Progenitor cell of endocrine pancreas (in vitro differentiated cells): ENCODE data around the gene SUPT3H. TPM values are rescaled to one million over a fixed set of nuclear protein-coding genes. Genes with fewer than 3 reads are reported as not detected.

Source experiments
- DNase-seq: peaks from one replicate; pipeline ENCODE4 v3.0.0; 2021; ENCODE audit warnings: low spot score; ENCODE audit not compliant: unreplicated experiment
- H3K27ac Mint-ChIP-seq: 2 replicates; pipeline ENCODE4 v1.8.0; 2021; ENCODE audit warnings: mild to moderate bottlenecking, moderate library complexity, mixed read lengths
- H3K27me3 Mint-ChIP-seq: 2 replicates; pipeline ENCODE4 v1.8.0; 2021; ENCODE audit warnings: mixed read lengths
- H3K36me3 Mint-ChIP-seq: 2 replicates; pipeline ENCODE4 v1.8.0; 2022; ENCODE audit warnings: mixed read lengths; ENCODE audit not compliant: insufficient read depth
- H3K4me1 Mint-ChIP-seq: 2 replicates; pipeline ENCODE4 v1.8.0; 2021; ENCODE audit warnings: low read depth, mixed read lengths
- H3K4me3 Mint-ChIP-seq: 2 replicates; pipeline ENCODE4 v1.8.0; 2021; ENCODE audit warnings: low read depth, mild to moderate bottlenecking, moderate library complexity, mixed read lengths
- H3K9me3 Mint-ChIP-seq: 2 replicates; pipeline ENCODE4 v1.8.0; 2021; ENCODE audit warnings: low read depth, mixed read lengths
- CTCF ChIP-seq: fragments of 200-600 bp; sonication (generic); IDR thresholded peaks from one replicate; pipeline ENCODE4 v1.5.0; 2021; ENCODE audit warnings: antibody characterized with exemption, mild to moderate bottlenecking; ENCODE audit not compliant: unreplicated experiment
- total RNA-seq: library from RNA; stranded (reverse); gene quantifications from 2 replicates; pipeline ENCODE4 v1.2.1, GENCODE V29; 2021

Gene SUPT3H
- total RNA-seq, 1 donor from 2014 or later, result 40.5 TPM

GRCh38 chr6:45098256-45098655, 279.5 kb downstream of the SUPT3H start:
- Mint-ChIP-seq H3K4me1 (no peaks in the 10 kb centered on the region), H3K27ac (no peak overlapping the region), H3K9me3 (no peaks in the 10 kb centered on the region), H3K4me3 (no peak overlapping the region), H3K27me3 (no peaks in the 10 kb centered on the region), H3K36me3 (peaks cover 2% of the 10 kb centered on the region)
- TF ChIP-seq CTCF, result no peak
- DNase-seq, result no peak

GRCh38 chr6:45094831-45095230, 282.9 kb downstream of the SUPT3H start:
- peaks cover 2% of the 10 kb centered on the region for H3K36me3 Mint-ChIP-seq

DNA sequence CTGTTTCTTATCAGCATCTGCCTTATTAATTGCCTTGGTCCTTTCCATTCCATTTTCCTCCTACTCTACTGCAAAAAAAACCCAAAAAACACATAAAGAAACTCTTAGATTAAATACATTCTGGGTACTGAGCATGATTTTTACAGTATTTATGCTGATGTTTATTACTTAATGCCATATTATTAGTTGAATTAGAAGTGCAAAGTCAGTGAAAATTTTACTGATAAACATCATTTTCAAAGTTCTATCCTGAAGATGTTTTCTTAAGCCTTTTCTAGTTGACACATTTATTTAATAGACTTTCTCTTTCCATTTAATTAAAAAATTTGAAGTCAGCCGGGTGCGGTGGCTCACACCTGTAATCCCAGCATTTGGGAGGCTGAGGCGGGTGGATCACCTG, 285.6 kb downstream of the SUPT3H start:
- no peaks in the 10 kb centered on the region for H3K27me3 Mint-ChIP-seq
- no peaks in the 10 kb centered on the region for H3K9me3 Mint-ChIP-seq
- no peak overlapping the region for H3K4me3 Mint-ChIP-seq

More at GRCh38 chr6:45094831-45095230, 282.9 kb downstream of the SUPT3H start:
- no peak overlapping the region for H3K4me3 Mint-ChIP-seq
- no peaks in the 10 kb centered on the region for H3K27me3 Mint-ChIP-seq
- TF ChIP-seq CTCF, result no peak
- no peaks in the 10 kb centered on the region for H3K9me3 Mint-ChIP-seq
- H3K4me1 Mint-ChIP-seq, result no peaks in the 10 kb centered on the region
- no peak for DNase-seq
- H3K27ac Mint-ChIP-seq, result no peak overlapping the region

DNA sequence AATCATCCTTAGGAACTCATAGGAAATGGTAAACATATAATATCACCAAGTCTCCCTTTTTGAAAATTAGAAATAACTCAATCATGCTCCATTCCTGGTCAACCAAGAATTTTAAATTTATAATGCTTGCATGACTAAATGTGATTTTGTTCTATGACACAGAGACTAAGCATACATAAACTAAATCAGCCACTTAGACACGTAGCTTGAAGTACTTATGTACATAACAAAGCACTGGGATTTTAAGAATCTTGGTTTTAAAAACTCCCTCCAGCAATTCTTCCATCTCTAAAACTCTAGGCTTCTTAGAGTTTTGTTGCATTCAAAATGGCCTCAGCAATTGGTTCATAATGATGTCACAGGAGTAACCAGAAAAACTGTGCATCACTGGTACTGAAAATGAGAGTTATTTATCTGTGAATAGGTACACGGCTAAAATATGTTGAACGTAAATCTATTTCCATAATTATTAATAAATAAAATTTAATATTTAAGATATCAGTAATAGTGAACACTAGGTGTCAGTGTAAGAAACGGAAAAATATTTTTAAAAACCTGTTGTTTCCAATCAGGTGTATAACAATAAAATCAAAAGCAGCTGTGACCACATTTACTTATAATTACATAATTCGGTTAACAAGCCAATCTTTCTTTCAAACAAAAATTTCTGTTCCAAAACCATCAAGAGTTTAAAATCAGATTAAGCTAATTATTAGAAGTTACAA, 291.2 kb downstream of the SUPT3H start:
- no peaks in the 10 kb centered on the region for H3K27me3 Mint-ChIP-seq
- no peak overlapping the region for H3K4me3 Mint-ChIP-seq
- no peaks in the 10 kb centered on the region for H3K36me3 Mint-ChIP-seq
- no peak for TF ChIP-seq CTCF
- DNase-seq, result no peak
- no peaks in the 10 kb centered on the region for H3K9me3 Mint-ChIP-seq
- no peak overlapping the region for H3K27ac Mint-ChIP-seq
- H3K4me1 Mint-ChIP-seq, result no peaks in the 10 kb centered on the region

More for the DNA sequence above, 285.6 kb downstream of the SUPT3H start:
- DNase-seq, result no peak
- Mint-ChIP-seq H3K36me3 (no peaks in the 10 kb centered on the region), H3K27ac (no peak overlapping the region), H3K4me1 (no peaks in the 10 kb centered on the region)
- no peak for TF ChIP-seq CTCF

DNA sequence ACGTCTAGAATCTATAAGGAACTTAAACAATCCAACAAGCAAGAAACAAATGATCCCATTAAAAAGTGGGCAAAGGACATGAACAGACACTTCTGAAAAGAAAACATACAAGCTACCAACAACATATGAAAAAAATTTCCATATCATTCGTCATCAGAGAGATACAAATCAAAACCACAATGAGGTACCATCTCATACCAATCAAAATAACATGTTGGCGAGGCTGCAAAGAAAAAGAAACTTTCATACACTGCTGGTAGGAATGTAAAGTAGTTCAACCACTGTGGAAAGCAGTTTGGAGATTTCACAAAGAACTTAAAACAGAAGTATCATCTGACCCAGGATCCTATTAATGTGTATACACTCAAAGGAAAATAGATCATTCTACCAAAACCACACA, 293.5 kb downstream of the SUPT3H start:
- Mint-ChIP-seq H3K36me3 (peaks cover 2% of the 10 kb centered on the region), H3K27me3 (no peaks in the 10 kb centered on the region), H3K27ac (no peak overlapping the region), H3K9me3 (peaks cover 9% of the 10 kb centered on the region), H3K4me1 (no peaks in the 10 kb centered on the region), H3K4me3 (no peak overlapping the region)
- no peak for TF ChIP-seq CTCF
- DNase-seq, result no peak
